ENCODE results near the gene TAS2R41.
"Not testable (repeated sequence)": the region's sequence is repeated elsewhere in the genome, so short reads cannot be mapped to it uniquely, and the experiment has no call there.

TAS2R41 gene

DNA sequence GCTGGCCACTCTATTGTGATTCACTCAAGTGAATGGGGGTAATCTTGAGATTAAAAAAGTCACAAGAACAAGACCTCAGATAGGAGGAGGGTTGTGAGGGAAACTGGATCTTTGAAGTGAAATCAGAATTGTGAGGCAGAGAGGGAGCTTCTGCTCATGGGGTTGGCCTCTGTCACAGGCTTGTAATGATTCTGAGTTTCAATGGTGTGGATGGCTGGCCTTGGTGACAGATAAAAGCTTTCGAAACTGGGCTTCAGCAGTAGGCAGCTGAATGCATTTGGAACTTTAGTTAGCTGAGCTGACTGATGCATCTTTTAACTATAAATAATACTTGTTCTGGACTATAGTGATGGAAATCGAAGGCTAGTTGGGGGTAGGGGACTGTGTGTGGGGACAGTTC is 22.2 kb upstream of the TAS2R41 start:
- Histone ChIP-seq H3K27ac (peak overlapping the region in 1 of 21 experiments; percentile 6), H3K4me3 (no peak overlapping the region)

DNA sequence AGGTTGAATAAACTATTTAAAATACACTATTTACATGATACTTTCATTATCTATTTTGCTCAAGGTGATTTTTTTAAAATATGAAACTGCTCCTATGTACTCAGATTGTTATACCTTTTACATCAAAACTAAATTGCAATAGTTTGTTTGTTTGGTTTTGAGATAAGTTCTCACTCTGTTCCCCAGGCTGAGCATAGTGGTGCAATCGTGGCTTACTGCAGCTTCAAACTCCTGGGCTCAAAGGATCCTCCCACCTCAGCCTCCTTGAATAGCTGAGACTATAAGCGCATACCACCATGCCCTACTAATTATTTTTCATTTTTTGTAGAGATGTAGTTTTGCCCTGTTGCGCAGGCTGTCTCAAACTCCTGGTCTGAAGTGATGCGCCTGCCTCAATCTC is 21.7 kb upstream of the TAS2R41 start:
- Histone ChIP-seq H3K4me3 (no peak overlapping the region), H3K27ac (peak overlapping the region in 1 of 21 experiments; percentile 47)

DNA sequence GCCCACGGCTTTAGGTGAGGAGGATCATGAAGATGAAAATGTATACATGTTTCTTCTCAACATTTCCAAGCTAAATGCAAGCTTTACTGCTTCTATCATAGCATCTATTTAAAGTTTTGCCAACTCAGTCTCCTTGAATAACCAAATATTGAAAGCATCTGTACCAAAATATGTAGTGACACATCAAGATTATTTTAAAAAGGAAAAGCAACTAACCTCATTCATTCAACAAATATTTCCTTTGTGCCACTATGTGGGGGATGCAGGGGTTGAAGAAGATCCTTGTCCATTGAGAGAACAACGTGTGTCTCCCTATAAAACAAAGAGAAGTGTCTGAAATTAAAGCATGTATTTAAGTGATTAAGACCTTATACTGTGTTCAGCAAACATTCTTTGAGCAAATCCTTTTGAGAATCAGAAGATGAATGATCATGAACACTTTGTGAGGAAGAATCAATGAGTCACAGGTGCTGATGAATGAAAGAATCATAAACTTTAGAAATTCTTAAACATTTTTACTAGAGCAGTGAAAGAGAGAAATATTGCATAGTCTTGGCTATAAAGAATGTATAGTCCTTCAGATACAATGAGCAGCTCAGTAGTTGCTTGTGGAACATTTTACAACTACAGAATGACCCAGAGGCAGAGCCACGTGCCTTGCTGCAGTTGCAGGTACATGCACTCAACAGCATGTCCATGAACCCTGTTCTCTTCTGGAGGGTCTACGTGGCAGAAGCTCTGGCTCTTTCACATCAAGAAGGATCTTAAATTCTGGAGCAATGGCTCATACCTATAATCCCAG is 20.5 kb upstream of the TAS2R41 start:
- Histone ChIP-seq H3K4me3 (no peak overlapping the region), H3K27ac (peak overlapping the region in 15 of 21 experiments; percentile 14 to 78 (median 48))

DNA sequence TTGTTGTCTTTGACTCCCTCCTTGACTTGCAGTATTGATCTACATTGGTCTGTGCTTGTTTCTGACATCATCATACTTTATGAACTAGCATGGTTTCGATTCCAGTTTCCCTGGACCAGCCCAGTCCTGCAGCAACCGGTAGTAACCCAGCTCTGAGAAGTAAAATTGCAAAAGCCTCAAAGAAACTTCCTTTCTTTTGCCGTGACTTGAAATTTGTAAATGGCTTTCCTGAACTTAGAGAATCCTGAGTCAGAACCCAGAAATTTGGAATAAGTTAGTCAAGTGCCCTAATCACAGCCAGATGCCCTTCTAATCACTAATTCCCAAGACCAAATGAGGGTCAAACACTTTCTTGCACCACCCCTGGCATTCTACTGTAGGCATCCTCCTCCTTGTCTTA is 19.4 kb upstream of the TAS2R41 start:
- peak overlapping the region in 15 of 21 experiments; percentile 11 to 78 (median 56) for H3K27ac ChIP-seq

DNA sequence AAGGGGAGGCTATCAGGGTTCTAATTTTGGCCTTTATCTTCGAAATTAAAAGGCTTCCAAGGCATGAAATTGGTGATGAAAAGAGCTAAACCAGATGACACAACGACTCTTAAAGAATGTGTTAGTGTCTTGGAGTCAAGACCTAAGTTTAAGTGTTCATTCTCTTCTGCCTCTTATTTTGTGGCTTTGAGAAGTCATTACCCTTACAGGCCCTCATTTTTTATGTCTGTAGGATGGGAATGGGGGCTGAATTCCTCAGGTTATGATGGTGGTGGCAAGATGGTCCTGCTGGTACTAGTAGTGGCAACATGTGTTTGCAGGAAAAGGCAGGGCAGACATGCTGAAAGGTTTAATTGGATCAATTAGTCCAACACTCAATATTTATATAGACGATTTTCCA is 19.0 kb upstream of the TAS2R41 start:
- Histone ChIP-seq H3K27ac (peak overlapping the region in 14 of 21 experiments; percentile 11 to 78 (median 58)), H3K4me3 (no peak overlapping the region)

More for the DNA sequence above, 19.4 kb upstream of the TAS2R41 start:
- no peak overlapping the region for H3K4me3 ChIP-seq

DNA sequence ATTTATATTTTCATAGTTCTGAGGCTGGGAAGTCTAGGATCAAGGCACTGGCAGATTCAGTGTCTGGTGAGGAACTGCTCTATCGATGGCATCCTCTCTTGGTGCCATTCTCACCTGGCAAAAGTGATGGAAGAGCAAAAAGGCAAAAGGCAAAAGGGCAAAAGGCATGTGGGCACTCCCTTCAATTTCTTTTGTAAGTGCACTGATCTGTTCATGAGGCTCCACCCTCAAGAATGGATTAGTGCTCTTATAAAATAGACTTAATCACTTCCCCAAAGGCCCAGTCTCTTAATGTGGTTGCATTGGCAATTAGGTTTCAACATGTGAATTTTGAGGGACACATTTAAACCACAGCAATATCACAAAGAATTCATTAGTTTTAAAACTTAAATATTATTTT is 18.3 kb upstream of the TAS2R41 start:
- H3K27ac ChIP-seq = peak overlapping the region in 10 of 21 experiments; percentile 43 to 78 (median 68)
- H3K4me3 ChIP-seq = no peak overlapping the region

DNA sequence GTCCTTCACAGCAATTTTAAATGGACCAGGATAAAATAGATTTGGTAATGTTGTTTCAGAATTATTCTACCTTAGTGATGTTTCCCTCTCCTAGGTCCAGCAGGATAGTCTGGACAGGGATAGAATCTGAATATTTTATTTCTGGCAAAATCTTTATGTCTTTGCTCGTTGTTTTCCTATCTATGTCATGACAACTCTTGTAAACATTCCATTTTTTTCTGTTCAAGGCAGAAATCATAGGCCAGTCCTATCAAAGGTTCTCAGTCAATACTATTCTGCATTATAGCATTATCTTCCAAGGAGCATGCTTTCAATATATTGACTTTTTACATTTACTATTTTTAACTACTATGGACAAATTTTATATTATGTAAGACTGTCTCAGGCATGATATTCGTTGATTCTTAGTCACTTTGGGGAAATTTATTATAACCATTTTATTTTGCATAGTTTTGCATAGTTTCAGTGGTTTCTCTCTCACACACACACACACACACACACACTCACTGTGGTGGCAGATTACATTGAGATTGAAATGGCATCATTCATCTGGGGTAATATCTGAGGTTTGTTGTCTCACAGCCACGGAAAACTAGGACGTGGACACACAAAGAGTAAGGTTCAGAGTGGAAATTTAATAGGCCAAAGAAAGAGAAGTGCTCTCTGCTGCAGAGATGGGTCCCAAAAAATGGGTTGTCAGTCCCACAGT is 17.2 kb upstream of the TAS2R41 start:
- Histone ChIP-seq H3K4me3 (no peak overlapping the region), H3K27ac (peak overlapping the region in 2 of 21 experiments; percentile 16 to 24)

DNA sequence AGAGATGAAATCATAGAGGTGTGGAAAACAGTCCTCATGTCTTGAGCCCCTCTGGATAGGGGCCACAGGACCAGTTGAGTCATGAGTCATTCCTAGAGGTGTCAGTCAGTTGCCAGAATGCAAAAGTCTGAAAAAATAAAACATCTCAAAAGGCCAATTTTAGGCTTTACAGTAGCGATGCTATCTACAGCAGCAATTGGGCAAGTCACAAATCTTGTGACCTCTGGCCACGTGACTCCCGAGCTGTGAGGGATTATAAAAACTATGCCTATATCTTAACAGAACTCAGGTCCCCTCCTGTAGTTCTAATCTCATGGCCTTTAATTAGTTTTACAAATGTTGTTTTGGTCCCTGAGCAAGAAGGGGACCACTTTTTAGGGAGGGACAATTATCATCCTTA is 15.6 kb upstream of the TAS2R41 start:
- no peak overlapping the region for H3K27ac ChIP-seq
- H3K4me3 ChIP-seq = no peak overlapping the region

DNA sequence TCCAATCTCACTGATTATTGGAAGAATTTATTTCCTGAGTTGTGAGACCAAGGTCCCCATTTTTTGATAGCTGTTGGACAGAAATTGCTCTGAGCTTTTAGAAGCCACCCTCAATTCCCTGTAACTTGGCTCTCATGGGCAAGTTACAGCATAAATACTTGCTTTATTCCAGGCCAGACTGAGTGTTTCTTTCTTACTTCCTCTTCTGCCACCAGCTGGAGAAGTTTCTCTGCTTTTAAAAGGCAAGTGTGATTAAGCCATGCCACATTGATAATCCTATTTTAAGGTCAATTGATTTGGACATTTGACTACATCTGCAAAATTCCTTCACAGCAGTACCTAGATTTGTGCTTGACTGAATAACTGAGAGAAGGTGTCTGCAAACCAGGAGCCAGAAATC is 14.1 kb upstream of the TAS2R41 start:
- Histone ChIP-seq H3K27ac (peak overlapping the region in 2 of 21 experiments; percentile 7 to 21), H3K4me3 (no peak overlapping the region)

DNA sequence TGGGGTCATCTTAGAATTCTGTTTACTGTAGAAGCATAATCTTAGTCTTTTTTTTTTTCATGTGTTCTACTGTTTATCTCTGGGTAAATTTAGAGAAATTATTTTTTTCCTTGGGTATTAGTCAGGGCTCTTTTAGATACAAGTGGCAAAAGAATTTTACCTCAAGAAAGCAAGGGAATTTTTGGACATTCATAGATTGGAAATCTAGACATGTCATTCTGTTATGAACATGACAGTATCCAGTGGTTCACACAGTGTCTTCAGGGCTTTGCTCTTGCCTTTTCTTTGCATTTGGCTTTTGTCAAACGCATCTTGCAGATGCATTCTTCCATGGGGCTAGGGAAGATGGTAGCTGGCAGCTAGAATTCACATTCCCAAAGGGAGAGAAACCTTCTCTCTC is 13.7 kb upstream of the TAS2R41 start:
- Histone ChIP-seq H3K27ac (peak overlapping the region in 1 of 21 experiments; percentile 21), H3K4me3 (no peak overlapping the region)

DNA sequence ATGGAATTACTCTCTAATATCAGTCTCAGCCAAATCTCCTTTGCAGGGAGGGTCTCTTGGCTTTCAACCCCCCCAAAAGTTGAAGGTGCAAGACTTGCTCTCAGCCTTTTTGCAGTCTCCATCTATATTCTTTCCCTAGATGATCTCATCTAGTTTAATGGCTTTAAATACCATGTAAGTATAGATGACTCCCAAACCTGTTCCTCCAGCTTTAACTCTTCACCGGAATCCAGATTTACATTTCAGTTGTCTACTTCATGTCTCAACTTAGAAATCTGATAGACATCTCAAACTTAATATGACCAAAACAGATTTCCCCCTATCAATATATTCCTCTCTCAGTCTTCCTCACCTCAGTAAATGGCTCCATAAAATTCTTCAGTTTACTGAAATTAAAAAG is 9.9 kb upstream of the TAS2R41 start:
- Histone ChIP-seq H3K27ac (peak overlapping the region in 5 of 21 experiments; percentile 4 to 28 (median 17)), H3K4me3 (no peak overlapping the region)

DNA sequence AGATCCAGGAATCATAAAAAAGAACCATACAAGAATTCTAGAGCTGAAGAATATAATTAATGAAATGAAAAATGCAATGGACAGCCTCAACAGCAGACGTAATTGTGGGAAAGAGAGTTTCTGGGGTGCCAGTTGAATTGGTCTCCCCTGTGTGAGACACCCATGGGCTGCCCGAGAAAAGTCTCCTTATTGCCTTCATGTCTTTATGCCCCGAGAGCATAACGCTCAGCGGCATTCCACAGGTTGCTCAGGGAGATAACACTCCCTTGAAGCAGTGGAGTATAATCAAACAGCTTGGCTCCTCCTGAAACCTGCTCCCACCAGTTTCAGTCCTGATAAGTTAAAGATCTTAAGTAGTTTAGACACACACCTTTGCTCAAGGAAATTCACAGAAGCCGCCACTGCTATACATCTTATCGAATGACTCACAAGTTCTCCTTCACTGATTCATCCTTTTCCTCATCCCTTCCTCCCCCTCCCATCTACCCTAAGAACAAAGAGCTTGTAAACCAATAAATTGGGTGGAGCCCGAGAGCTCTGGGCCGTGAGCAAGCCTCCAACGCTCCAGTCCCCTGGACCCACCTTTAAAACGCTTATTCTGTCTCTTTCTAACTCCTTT is 5.5 kb upstream of the TAS2R41 start:
- H3K27ac ChIP-seq = peak overlapping the region in 4 of 21 experiments; percentile 14 to 39 (median 27)

DNA sequence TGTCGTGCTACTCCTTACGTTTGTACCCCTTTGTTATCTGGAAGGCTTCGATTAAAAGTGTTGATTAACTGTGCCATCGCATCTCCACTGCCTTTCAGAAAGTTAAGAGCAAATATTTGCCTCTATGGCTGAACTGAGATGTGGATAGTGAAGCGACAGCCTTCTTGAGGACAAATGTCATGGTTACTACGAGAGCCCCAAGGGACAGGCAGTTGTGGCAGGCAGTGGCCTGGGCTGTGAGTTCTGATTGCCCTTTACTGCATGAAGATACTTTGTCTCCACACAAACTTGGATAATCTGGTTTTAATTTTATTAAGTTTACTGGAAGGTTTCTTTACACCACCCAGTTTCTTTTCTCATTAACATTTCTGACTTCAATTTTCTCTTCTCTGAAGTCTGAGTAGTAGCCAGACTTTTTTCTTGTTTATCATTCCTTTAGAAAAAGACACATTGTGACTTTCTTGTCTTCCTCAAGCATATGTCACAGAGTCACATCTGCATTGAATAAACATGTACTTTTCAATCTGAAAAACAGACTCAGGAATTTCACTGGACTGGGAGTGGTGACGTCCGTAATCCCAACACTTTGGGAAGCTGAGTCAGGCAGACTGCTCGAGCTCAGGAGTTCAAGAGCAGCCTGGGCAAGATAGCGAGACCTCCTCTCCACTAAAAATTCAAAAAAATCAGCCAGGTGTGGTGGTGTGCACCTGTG is 1.5 kb downstream of the TAS2R41 start:
- Histone ChIP-seq H3K4me3 (no peak overlapping the region), H3K27ac (peak overlapping the region in 11 of 21 experiments; percentile 10 to 74 (median 50))

More for the DNA sequence above, 5.5 kb upstream of the TAS2R41 start:
- H3K4me3 ChIP-seq = not testable (repeated sequence)

DNA sequence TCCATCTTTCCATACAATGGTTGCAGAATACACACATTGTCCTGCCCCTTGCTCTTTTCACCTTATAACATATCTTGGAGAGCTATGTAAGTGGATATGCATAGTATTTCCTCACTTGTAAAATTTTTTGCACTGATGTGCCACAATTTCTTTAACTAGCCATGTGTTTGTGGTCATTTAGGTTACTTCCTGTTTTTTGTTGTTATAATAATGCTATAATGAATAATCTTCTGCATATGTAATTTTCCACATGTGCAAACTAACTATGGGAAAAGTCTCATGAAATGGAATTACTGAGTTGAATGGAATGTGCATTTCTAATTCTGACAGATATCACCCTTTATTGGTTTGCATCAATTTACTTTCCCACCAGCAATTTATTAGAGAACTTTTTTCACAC is 2.8 kb downstream of the TAS2R41 start:
- H3K4me3 ChIP-seq = no peak overlapping the region
- no peak overlapping the region for H3K27ac ChIP-seq

DNA sequence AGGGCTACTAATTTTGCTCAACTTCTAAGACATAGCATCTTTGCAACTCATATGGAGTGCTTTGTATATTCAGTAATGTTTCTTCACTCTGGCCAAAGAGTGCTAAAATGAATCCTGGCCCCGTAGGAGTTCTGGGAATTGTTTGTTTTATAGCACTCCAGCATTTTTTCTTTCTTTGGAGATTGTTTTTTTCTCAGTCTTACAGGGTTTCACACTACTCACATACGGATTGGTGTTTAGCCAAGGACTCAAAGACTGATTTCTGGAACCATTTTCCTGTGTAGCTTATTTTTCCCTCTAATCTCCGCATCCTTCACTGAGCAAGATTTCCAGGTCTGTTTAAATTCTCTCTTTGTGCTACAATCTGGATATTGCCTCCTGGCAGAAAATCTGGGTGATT is 6.4 kb downstream of the TAS2R41 start:
- peak overlapping the region in 5 of 21 experiments; percentile 25 to 59 (median 30) for H3K27ac ChIP-seq
- no peak overlapping the region for H3K4me3 ChIP-seq

DNA sequence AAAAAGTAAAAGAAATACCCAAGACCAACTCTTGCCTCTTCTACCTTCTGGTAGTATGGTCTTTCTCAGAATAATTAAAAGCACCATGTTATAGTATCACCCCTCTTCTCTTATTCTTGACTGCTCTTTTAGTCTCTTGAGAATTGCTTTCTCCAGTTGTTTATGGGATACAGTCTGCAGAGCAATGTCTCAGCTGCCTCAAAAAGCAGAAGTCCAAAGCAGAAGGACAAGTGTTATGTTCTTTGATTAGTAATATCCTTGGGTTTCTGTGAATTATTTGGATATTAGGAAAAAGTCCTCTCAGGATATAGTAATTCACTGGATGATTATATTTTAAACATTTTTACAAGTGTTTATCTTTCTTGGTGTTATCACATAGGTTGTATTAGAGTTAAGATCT is 7.4 kb downstream of the TAS2R41 start:
- Histone ChIP-seq H3K4me3 (no peak overlapping the region), H3K27ac (peak overlapping the region in 7 of 21 experiments; percentile 26 to 75 (median 59))

DNA sequence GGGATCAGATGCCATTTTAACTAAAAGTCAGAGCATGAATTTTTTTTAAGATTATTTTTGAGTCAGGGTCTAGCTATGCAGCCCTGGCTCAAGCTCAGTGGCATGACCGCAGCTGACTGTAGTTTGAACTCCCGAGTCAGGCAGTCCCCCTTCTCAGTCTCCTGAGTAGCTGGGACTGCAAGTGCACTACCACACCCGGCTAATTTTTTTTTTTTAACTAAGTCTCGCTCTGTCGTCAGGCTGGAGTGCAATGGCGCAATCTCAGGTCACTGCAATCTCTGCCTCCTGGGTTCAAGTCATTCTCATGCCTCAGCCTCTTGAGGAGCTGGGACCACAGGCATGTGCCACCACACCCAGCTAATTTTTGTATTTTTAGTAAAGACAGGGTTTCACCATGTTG is 7.8 kb downstream of the TAS2R41 start:
- H3K4me3 ChIP-seq = no peak overlapping the region
- peak overlapping the region in 8 of 21 experiments; percentile 17 to 75 (median 56) for H3K27ac ChIP-seq

DNA sequence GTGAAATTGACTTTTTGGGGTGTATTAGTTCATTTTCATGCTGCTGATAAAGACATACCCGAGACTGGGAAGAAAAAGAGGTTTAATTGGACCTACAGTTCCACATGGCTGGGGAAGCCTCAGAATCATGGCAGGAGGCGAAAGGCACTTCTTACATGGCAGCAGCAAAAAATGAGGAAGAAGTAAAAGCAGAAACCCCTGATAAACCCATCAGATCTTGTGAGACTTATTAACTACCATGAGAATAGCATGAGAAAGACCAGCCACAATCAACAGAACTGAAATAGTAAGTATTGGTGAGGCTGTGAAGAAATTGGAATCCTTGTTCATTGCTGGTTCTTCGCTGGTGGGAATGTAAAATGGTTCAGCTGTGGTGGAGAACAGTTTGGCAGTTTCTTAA is 8.6 kb downstream of the TAS2R41 start:
- peak overlapping the region in 10 of 21 experiments; percentile 45 to 75 (median 63) for H3K27ac ChIP-seq
- H3K4me3 ChIP-seq = not testable (repeated sequence)

DNA sequence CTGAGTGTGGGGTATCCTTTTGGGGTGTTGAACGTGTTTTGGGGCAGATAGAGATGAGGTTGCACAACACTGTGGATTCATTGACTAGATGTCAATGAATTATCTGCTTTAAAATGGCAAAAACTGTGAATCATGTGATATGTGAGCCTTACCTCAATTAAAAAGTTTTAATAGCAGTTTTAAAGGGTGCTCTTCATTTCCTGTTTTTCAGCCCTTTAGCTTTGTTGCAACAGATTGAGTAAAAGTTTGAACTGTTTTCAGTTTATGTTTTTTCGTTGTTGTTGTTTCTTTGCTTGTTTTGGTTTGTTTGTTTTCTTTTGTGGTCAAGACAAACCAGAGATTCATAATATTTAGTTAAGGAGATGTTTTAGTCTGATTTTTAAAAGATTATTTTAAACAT is 9.4 kb downstream of the TAS2R41 start:
- peak overlapping the region in 16 of 21 experiments; percentile 6 to 75 (median 56) for H3K27ac ChIP-seq
- no peak overlapping the region for H3K4me3 ChIP-seq

DNA sequence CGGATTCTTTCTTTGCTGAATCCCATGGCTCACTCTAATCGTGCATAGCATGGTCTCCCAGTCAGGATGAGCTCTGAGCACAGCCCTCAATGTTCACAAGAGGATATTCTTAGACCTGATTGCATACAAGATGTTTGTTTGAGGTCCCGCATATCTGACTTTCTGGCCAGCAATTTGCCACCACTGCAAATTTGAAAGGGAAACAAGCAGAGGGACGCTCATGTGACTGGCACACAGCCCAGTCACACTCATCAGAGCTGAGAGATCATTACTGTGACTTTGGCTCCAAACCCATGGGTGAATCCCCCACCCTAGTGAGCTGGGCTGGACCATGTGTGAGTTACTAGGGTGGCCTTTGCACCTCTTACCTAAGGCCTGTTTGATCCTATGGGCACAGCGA is 9.9 kb downstream of the TAS2R41 start:
- Histone ChIP-seq H3K27ac (peak overlapping the region in 13 of 21 experiments; percentile 18 to 75 (median 56)), H3K4me3 (no peak overlapping the region)

Data from skin epidermis (tissue), 12 donors.